Skeletal muscle satellite cell (primary cell): Measurements from ENCODE around the gene NEK5.

Source experiments
- H3K27me3 ChIP-seq: 2 replicates; pipeline ENCODE4 v1.7.0; 2013; ENCODE audit warnings: low read length; ENCODE audit not compliant: control insufficient read depth, insufficient read depth
- H3K36me3 ChIP-seq: 2 replicates; pipeline ENCODE4 v1.7.0; 2013; ENCODE audit warnings: mild to moderate bottlenecking, control low read depth, low read length; ENCODE audit not compliant: insufficient read depth
- H3K4me1 ChIP-seq: 2 replicates; pipeline ENCODE4 v1.7.0; 2013; ENCODE audit warnings: low read length; ENCODE audit not compliant: control insufficient read depth, insufficient read depth
- H3K4me2 ChIP-seq: 2 replicates; pipeline ENCODE4 v1.7.0; 2013; ENCODE audit warnings: mild to moderate bottlenecking, low read length
- H3K4me3 ChIP-seq: 2 replicates; pipeline ENCODE4 v1.7.0; 2013; ENCODE audit warnings: low read length
- H3K9ac ChIP-seq: 2 replicates; pipeline ENCODE4 v1.7.0; 2013; ENCODE audit warnings: mild to moderate bottlenecking, low read depth, low read length, moderate library complexity
- H3K9me3 ChIP-seq: replicated peaks from 2 replicates; pipeline ENCODE4 v1.7.0; 2013; ENCODE audit warnings: mild to moderate bottlenecking, control low read depth, low read length

NEK5 gene

GRCh38 chr13:52161181-52161646 is 32.3 kb upstream of the NEK5 start:
- H3K36me3 ChIP-seq: no peaks in the 10 kb centered on the region
- H3K27me3 ChIP-seq: no peaks in the 10 kb centered on the region
- H3K4me1 ChIP-seq: peaks cover 34% of the 10 kb centered on the region
- H3K9ac ChIP-seq: no peak overlapping the region
- no peak overlapping the region for H3K4me2 ChIP-seq
- no peaks in the 10 kb centered on the region for H3K9me3 ChIP-seq
- H3K4me3 ChIP-seq: no peak overlapping the region

GRCh38 chr13:52160506-52160905 is 31.6 kb upstream of the NEK5 start:
- H3K36me3 ChIP-seq: no peaks in the 10 kb centered on the region
- peaks cover 34% of the 10 kb centered on the region for H3K4me1 ChIP-seq
- no peaks in the 10 kb centered on the region for H3K9me3 ChIP-seq
- H3K9ac ChIP-seq: no peak overlapping the region
- no peak overlapping the region for H3K4me2 ChIP-seq
- no peaks in the 10 kb centered on the region for H3K27me3 ChIP-seq
- no peak overlapping the region for H3K4me3 ChIP-seq

GRCh38 chr13:52160053-52160452 is 31.2 kb upstream of the NEK5 start:
- Histone ChIP-seq H3K4me3 (peak overlapping the region; percentile 84), H3K36me3 (no peaks in the 10 kb centered on the region), H3K4me2 (peak overlapping the region; percentile 91), H3K9me3 (no peaks in the 10 kb centered on the region), H3K4me1 (peaks cover 34% of the 10 kb centered on the region), H3K27me3 (no peaks in the 10 kb centered on the region), H3K9ac (no peak overlapping the region)

GRCh38 chr13:52159159-52159982 is 30.5 kb upstream of the NEK5 start, which contains the start of gene NEK3:
TSS of gene NEK3 (minus strand) at chr13:52159597. CDS start at chr13:52156191, 3,406 bp downstream.
- Histone ChIP-seq H3K9ac (peak within 1 kb of the TSS; percentile 92), H3K27me3 (no peaks in the 10 kb centered on the region), H3K9me3 (no peaks in the 10 kb centered on the region), H3K4me3 (peak within 1 kb of the TSS; percentile 84), H3K4me2 (peak within 1 kb of the TSS; percentile 91), H3K4me1 (peaks cover 34% of the 10 kb centered on the region), H3K36me3 (no peaks in the 10 kb centered on the region)

- H3K9me3 ChIP-seq: no peaks in the 10 kb centered on the region
- H3K4me2 ChIP-seq: peak overlapping the region; percentile 91
- peaks cover 29% of the 10 kb centered on the region for H3K4me1 ChIP-seq
- peak overlapping the region; percentile 92 for H3K9ac ChIP-seq
- H3K27me3 ChIP-seq: no peaks in the 10 kb centered on the region
- peak overlapping the region; percentile 84 for H3K4me3 ChIP-seq
- H3K36me3 ChIP-seq: no peaks in the 10 kb centered on the region
Observed at GRCh38 chr13:52158629-52159158, 29.8 kb upstream of the NEK5 start.

GRCh38 chr13:52156724-52157261 is 27.9 kb upstream of the NEK5 start:
- Histone ChIP-seq H3K4me3 (no peak overlapping the region), H3K9ac (no peak overlapping the region), H3K27me3 (no peaks in the 10 kb centered on the region)

GRCh38 chr13:52155177-52155576 is 26.3 kb upstream of the NEK5 start:
- Histone ChIP-seq H3K9ac (no peak overlapping the region), H3K36me3 (peaks cover 13% of the 10 kb centered on the region), H3K4me1 (peaks cover 10% of the 10 kb centered on the region), H3K4me3 (no peak overlapping the region), H3K27me3 (no peaks in the 10 kb centered on the region), H3K4me2 (no peak overlapping the region), H3K9me3 (no peaks in the 10 kb centered on the region)

More at GRCh38 chr13:52156724-52157261, 27.9 kb upstream of the NEK5 start:
- Histone ChIP-seq H3K4me1 (peaks cover 10% of the 10 kb centered on the region), H3K36me3 (peaks cover 4% of the 10 kb centered on the region), H3K4me2 (no peak overlapping the region), H3K9me3 (no peaks in the 10 kb centered on the region)

- no peaks in the 10 kb centered on the region for H3K27me3 ChIP-seq
- no peak overlapping the region for H3K4me2 ChIP-seq
- no peaks in the 10 kb centered on the region for H3K4me1 ChIP-seq
- no peak overlapping the region for H3K9ac ChIP-seq
- peaks cover 24% of the 10 kb centered on the region for H3K36me3 ChIP-seq
- no peak overlapping the region for H3K4me3 ChIP-seq
- H3K9me3 ChIP-seq: no peaks in the 10 kb centered on the region
Observed at GRCh38 chr13:52147225-52147624, 18.4 kb upstream of the NEK5 start.

- Histone ChIP-seq H3K9ac (no peak overlapping the region), H3K27me3 (no peaks in the 10 kb centered on the region), H3K4me2 (no peak overlapping the region), H3K9me3 (no peaks in the 10 kb centered on the region), H3K36me3 (peaks cover 6% of the 10 kb centered on the region), H3K4me1 (no peaks in the 10 kb centered on the region), H3K4me3 (no peak overlapping the region)
Observed at GRCh38 chr13:52141299-52141698, 12.4 kb upstream of the NEK5 start.

- H3K4me2 ChIP-seq: no peak overlapping the region
- peaks cover 12% of the 10 kb centered on the region for H3K36me3 ChIP-seq
- no peak overlapping the region for H3K4me3 ChIP-seq
- no peaks in the 10 kb centered on the region for H3K9me3 ChIP-seq
- H3K9ac ChIP-seq: no peak overlapping the region
- no peaks in the 10 kb centered on the region for H3K27me3 ChIP-seq
- no peaks in the 10 kb centered on the region for H3K4me1 ChIP-seq
Observed at GRCh38 chr13:52137489-52137888, 8.6 kb upstream of the NEK5 start.

- no peaks in the 10 kb centered on the region for H3K4me1 ChIP-seq
- no peaks in the 10 kb centered on the region for H3K9me3 ChIP-seq
- H3K36me3 ChIP-seq: peaks cover 19% of the 10 kb centered on the region
- H3K27me3 ChIP-seq: no peaks in the 10 kb centered on the region
- H3K9ac ChIP-seq: no peak overlapping the region
- no peak overlapping the region for H3K4me3 ChIP-seq
- H3K4me2 ChIP-seq: no peak overlapping the region
Observed at GRCh38 chr13:52136763-52137162, 7.9 kb upstream of the NEK5 start.
